ENCODE data around the gene TANK. TPM values are rescaled to one million over a fixed set of nuclear protein-coding genes. Genes with fewer than 3 reads are reported as not detected.

TANK gene
- total and polyA plus RNA-seq, 3 experiments from 2014 or later = 70.8 to 81.7 (median 75.5) TPM

DNA sequence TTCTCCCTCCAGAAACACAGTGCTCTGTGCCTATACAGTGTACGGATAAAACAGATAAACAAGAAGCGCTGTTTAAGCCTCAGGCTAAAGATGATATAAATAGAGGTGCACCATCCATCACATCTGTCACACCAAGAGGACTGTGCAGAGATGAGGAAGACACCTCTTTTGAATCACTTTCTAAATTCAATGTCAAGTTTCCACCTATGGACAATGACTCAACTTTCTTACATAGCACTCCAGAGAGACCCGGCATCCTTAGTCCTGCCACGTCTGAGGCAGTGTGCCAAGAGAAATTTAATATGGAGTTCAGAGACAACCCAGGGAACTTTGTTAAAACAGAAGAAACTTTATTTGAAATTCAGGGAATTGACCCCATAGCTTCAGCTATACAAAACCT, 70.7 kb downstream of the TANK start:
- Mint-ChIP-seq H3K36me3 (peaks cover 5 to 57% (median 11%) of the 10 kb centered on the region in 3 donors), H3K4me1 (peaks cover 4 to 22% (median 18%) of the 10 kb centered on the region in 3 donors), H3K27ac (peak overlapping the region in 1 of 8 donors; percentile 29), H3K9me3 (no peaks in the 10 kb centered on the region), H3K4me3 (no peak overlapping the region), H3K27me3 (no peaks in the 10 kb centered on the region)
- Histone ChIP-seq H3K27me3 (ENCODE audit: insufficient read depth, low read length, poor library complexity, severe bottlenecking) (no peaks in the 10 kb centered on the region), H3K9me3 (ENCODE audit: low read length) (no peaks in the 10 kb centered on the region), H3K4me3 (ENCODE audit: low read length) (no peak overlapping the region), H3K4me1 (ENCODE audit: insufficient read depth, low read length) (no peaks in the 10 kb centered on the region), H3K27ac (ENCODE audit: low read depth, low read length) (no peak overlapping the region), H3K36me3 (ENCODE audit: insufficient read depth, low read length) (peaks cover 17% of the 10 kb centered on the region)
- POLR2A ChIA-PET = no interaction called here
- CTCF ChIA-PET = interaction anchor here (1.1 kb wide), 1 partner anchor 43 kb away, joined by 3 read pairs; no protein-coding TSS in a partner anchor
- DNase-seq = no peak

DNA sequence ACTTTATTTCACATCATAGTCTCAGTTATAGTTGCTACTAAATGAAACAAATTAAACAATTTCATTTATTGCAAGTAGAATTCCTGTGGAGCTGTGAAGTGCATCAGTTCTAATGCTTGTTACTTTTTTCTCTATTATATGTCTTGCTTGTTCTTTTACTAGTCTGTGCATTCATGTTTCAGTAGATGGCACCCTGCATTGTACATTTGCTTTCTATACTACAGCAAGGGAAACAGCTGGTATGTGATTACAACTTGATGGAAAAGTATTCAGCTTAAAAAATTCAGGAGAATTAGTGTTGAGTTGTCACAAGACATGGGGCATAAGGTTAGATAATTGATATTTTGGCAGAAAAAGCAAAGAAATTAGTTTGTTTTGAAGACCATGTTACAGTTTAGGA, 72.3 kb downstream of the TANK start:
- Histone ChIP-seq H3K9me3 (ENCODE audit: low read length) (no peaks in the 10 kb centered on the region), H3K27me3 (ENCODE audit: insufficient read depth, low read length, poor library complexity, severe bottlenecking) (no peaks in the 10 kb centered on the region), H3K4me3 (ENCODE audit: low read length) (no peak overlapping the region), H3K4me1 (ENCODE audit: insufficient read depth, low read length) (peaks cover 6% of the 10 kb centered on the region), H3K36me3 (ENCODE audit: insufficient read depth, low read length) (peaks cover 15% of the 10 kb centered on the region), H3K27ac (ENCODE audit: low read depth, low read length) (no peak overlapping the region)
- ChIA-PET CTCF (interaction anchor here (1.1 to 1.3 kb wide), 3 partner anchors 10 to 44 kb away, joined by 3 to 4 read pairs (median 3); no protein-coding TSS in a partner anchor), POLR2A (no interaction called here)
- Mint-ChIP-seq H3K9me3 (no peaks in the 10 kb centered on the region), H3K36me3 (peaks cover 5 to 53% (median 11%) of the 10 kb centered on the region in 3 donors), H3K27me3 (no peaks in the 10 kb centered on the region), H3K27ac (peak overlapping the region in 1 of 8 donors; percentile 17), H3K4me3 (no peak overlapping the region), H3K4me1 (peaks cover 7 to 33% (median 29%) of the 10 kb centered on the region in 3 donors)
- no peak for DNase-seq

DNA sequence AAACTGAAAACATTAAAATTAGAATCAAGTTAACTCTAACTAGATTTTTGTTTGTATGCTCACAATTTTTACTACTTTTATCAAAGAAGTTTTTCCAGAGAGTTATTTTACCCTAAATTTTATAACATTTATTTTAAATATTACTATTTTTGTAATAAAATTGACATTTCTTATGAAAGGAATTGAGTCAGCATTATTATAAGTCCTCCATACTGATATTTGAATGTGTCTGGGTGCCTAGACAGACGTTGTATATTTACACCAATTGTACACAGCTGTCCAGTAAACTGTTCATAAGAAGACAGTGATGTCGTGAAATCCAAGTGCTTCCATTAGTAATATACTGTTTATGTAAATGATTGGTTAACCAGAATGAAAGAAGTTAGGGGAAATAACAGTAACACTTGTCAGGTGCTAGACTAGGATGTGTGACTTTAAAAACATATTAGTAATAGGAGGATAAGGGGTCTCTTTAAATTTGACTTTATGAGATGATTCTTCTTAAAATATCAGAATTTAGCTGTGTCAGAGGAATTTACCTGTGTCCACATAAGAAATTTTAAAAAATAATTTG, 73.7 kb downstream of the TANK start:
- ChIA-PET CTCF (interaction anchor here (0.7 kb wide), 1 partner anchor 9 kb away, joined by 3 read pairs; no protein-coding TSS in a partner anchor), POLR2A (no interaction called here)
- Mint-ChIP-seq H3K27me3 (no peaks in the 10 kb centered on the region), H3K4me1 (peaks cover 13 to 39% (median 38%) of the 10 kb centered on the region in 3 donors), H3K9me3 (no peaks in the 10 kb centered on the region), H3K27ac (peak overlapping the region in 3 of 8 donors; percentile 3 to 80 (median 52)), H3K4me3 (no peak overlapping the region), H3K36me3 (peaks cover 5 to 44% (median 9%) of the 10 kb centered on the region in 3 donors)
- Histone ChIP-seq H3K27me3 (ENCODE audit: insufficient read depth, low read length, poor library complexity, severe bottlenecking) (no peaks in the 10 kb centered on the region), H3K4me1 (ENCODE audit: insufficient read depth, low read length) (peaks cover 6% of the 10 kb centered on the region), H3K4me3 (ENCODE audit: low read length) (no peak overlapping the region), H3K9me3 (ENCODE audit: low read length) (no peaks in the 10 kb centered on the region), H3K27ac (ENCODE audit: low read depth, low read length) (no peak overlapping the region), H3K36me3 (ENCODE audit: insufficient read depth, low read length) (peaks cover 10% of the 10 kb centered on the region)
- DNase-seq = no peak

DNA sequence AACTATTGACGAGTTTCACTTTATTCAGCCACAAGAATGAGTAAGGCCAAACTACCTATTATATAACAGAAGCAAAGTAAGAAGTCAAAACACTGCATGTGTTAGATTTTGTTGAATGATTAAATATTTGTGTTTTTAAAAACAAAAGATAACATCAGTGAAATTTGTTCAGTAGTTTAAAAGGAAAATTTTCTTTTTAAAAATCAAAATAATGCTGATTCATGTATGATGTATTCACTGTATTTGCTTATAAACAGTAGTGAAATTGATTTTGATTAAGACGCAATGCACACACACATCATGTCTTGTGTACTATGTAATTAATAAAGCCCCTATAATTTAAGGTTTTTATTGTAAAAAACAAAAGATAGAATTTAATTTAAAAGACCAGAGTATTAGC, 74.4 kb downstream of the TANK start:
- no peaks in the 10 kb centered on the region for H3K9me3 ChIP-seq (ENCODE audit: low read length)
- POLR2A ChIA-PET = no interaction called here
- H3K27ac ChIP-seq (ENCODE audit: low read depth, low read length) = no peak overlapping the region
- peaks cover 9% of the 10 kb centered on the region for H3K36me3 ChIP-seq (ENCODE audit: insufficient read depth, low read length)
- no peak for DNase-seq
- H3K27me3 ChIP-seq (ENCODE audit: insufficient read depth, low read length, poor library complexity, severe bottlenecking) = no peaks in the 10 kb centered on the region
- peaks cover 12 to 41% (median 34%) of the 10 kb centered on the region in 3 donors for H3K4me1 Mint-ChIP-seq
- peaks cover 5 to 38% (median 6%) of the 10 kb centered on the region in 3 donors for H3K36me3 Mint-ChIP-seq
- H3K4me1 ChIP-seq (ENCODE audit: insufficient read depth, low read length) = peaks cover 6% of the 10 kb centered on the region
- no peaks in the 10 kb centered on the region for H3K27me3 Mint-ChIP-seq
- no peaks in the 10 kb centered on the region for H3K9me3 Mint-ChIP-seq
- CTCF ChIA-PET = interaction anchor here (0.7 kb wide), 1 partner anchor 8 kb away, joined by 3 read pairs; no protein-coding TSS in a partner anchor
- no peak overlapping the region for H3K27ac Mint-ChIP-seq
- H3K4me3 Mint-ChIP-seq = no peak overlapping the region
- no peak overlapping the region for H3K4me3 ChIP-seq (ENCODE audit: low read length)

DNA sequence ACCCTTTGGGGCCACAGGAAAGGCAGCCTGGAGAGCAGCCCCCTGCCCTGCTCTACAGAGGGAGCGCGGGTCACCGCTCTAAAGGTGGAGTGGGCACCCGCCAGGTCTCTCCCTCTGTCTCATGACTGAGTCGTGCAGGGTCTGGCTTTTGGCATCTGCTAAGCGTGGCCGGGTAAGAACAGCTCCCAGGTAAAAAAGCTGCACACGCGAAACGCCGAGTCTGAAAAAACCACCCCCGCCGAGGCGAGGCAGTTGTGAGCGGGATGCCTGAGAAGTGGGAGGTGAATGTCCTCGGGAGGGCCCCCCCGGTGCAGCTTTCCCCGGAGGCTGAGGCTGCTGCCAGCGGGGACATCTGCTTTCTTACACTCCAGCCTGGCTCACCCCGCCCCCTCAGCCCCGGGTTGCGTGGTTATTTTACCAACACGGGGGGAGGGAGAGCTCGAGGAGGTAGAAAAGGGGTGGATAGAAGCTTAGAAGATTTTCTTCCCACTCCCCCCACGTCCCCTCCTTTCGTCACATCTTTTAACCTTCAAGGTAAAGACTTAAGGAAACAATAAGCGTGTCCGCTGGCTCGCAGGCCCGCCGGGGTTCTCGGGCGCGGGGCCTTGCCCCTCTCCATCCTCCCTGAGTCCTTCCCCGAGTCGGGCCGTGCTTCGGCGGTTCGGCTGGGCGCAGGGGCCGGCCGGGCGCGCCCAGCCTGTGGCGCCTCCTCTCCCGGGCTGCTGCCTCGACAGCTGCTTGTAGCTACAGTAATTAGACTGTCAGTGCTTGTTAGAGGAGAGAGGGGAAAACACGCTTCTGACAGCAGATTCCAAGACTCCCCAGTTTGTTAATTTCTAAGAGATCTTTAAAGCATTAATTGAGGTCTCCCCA, 77.4 kb downstream of the TANK start:
- ChIA-PET CTCF (interaction anchor here (0.8 to 1.4 kb wide), 5 partner anchors 9 to 36 kb away, joined by 3 to 7 read pairs (median 4); no protein-coding TSS in a partner anchor), POLR2A (interaction anchor here (0.6 to 0.7 kb wide), 2 partner anchors 10 to 36 kb away, joined by 3 to 4 read pairs; no protein-coding TSS in a partner anchor)
- Mint-ChIP-seq H3K4me3 (peak overlapping the region; percentile 86 to 99 (median 95)), H3K27ac (peak overlapping the region in 7 of 8 donors; percentile 51 to 91 (median 81)), H3K36me3 (peaks cover 0 to 16% (median 0%) of the 10 kb centered on the region in 3 donors), H3K27me3 (no peaks in the 10 kb centered on the region), H3K4me1 (peaks cover 29 to 56% (median 46%) of the 10 kb centered on the region in 3 donors), H3K9me3 (no peaks in the 10 kb centered on the region)
- H3K4me3 ChIP-seq (ENCODE audit: low read length) = peak overlapping the region; percentile 81
- no peaks in the 10 kb centered on the region for H3K9me3 ChIP-seq (ENCODE audit: low read length)
- DNase-seq = peak; percentile 23 to 71 (median 48)
- H3K27me3 ChIP-seq (ENCODE audit: insufficient read depth, low read length, poor library complexity, severe bottlenecking) = no peaks in the 10 kb centered on the region
- H3K4me1 ChIP-seq (ENCODE audit: insufficient read depth, low read length) = peaks cover 21% of the 10 kb centered on the region
- peak overlapping the region; percentile 16 for H3K27ac ChIP-seq (ENCODE audit: low read depth, low read length)
- no peaks in the 10 kb centered on the region for H3K36me3 ChIP-seq (ENCODE audit: insufficient read depth, low read length)

DNA sequence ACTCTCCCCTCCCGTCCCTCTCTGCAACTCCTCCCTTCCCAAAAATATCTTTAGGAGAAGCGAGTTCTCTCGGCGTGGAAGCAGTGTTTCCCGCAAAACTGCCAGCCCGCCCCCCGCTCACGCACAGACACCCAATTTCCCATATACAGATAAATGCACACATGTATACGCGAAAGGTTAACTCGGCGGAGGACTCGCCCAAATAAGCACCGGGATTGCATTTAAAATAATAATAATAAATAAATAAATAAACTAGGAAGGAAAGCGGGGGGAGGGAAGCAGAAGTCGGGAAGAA, 78.0 kb downstream of the TANK start:
- Mint-ChIP-seq H3K27ac (peak overlapping the region in 7 of 8 donors; percentile 51 to 91 (median 83)), H3K4me1 (peaks cover 35 to 60% (median 50%) of the 10 kb centered on the region in 3 donors), H3K4me3 (peak overlapping the region; percentile 86 to 99 (median 95)), H3K27me3 (no peaks in the 10 kb centered on the region), H3K36me3 (peaks cover 0 to 15% (median 0%) of the 10 kb centered on the region in 3 donors), H3K9me3 (no peaks in the 10 kb centered on the region)
- Histone ChIP-seq H3K9me3 (ENCODE audit: low read length) (no peaks in the 10 kb centered on the region), H3K4me1 (ENCODE audit: insufficient read depth, low read length) (peaks cover 27% of the 10 kb centered on the region), H3K36me3 (ENCODE audit: insufficient read depth, low read length) (no peaks in the 10 kb centered on the region), H3K4me3 (ENCODE audit: low read length) (peak overlapping the region; percentile 81), H3K27ac (ENCODE audit: low read depth, low read length) (peak overlapping the region; percentile 16), H3K27me3 (ENCODE audit: insufficient read depth, low read length, poor library complexity, severe bottlenecking) (no peaks in the 10 kb centered on the region)
- ChIA-PET CTCF (interaction anchor here (0.8 to 1.3 kb wide), 2 partner anchors 15 to 36 kb away, joined by 4 to 6 read pairs; no protein-coding TSS in a partner anchor), POLR2A (no interaction called here)
- no peak for DNase-seq

DNA sequence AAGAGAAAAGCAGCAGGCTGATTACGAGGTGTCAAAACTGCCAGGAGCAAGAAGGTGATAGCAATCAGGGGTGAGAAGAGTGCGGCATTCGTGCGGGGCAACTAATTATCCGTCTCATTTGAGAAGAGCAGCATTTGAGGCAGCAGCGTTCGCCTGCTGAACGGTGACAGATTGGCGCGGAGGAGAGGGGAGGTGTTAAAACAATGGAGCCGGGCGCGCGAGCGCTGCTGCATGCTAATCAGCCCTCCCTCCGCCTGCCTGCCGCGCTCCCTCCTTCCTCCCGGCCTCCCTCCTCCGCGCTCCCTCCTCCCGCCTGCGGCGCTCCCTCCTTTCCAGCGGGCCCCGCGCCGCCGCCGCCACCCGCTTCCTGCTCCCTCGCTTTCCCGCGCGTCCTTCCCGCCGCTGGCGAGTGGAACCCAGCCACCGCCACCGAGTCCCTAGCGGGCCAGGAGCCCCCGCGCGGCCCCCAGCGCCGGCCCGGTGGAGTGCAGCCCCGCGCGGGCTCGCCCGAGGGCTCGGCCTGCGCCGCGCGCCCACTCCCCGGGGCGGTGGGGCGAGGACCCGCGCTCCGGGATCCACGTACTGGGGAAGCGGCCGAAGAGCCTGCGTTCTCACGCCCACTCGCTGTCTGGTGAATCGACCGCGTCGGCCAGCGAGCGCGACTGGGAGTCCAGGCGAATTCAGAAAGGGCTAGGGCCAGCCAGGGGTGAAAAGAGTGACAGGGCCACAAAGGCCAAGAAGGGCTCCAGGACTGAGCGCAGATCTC, 78.5 kb downstream of the TANK start:
- Mint-ChIP-seq H3K4me1 (peaks cover 40 to 65% (median 55%) of the 10 kb centered on the region in 3 donors), H3K27ac (peak overlapping the region; percentile 51 to 91 (median 82)), H3K36me3 (peaks cover 0 to 15% (median 0%) of the 10 kb centered on the region in 3 donors), H3K27me3 (no peaks in the 10 kb centered on the region), H3K9me3 (no peaks in the 10 kb centered on the region), H3K4me3 (peak overlapping the region; percentile 86 to 99 (median 95))
- CTCF ChIA-PET = interaction anchor here (3.6 kb wide), 1 partner anchor 15 kb away, joined by 12 read pairs; no protein-coding TSS in a partner anchor
- no peaks in the 10 kb centered on the region for H3K36me3 ChIP-seq (ENCODE audit: insufficient read depth, low read length)
- peak; percentile 42 to 79 (median 60) for DNase-seq
- no peaks in the 10 kb centered on the region for H3K9me3 ChIP-seq (ENCODE audit: low read length)
- peak overlapping the region; percentile 56 for H3K4me3 ChIP-seq (ENCODE audit: low read length)
- POLR2A ChIA-PET = no interaction called here
- no peak overlapping the region for H3K27ac ChIP-seq (ENCODE audit: low read depth, low read length)
- H3K4me1 ChIP-seq (ENCODE audit: insufficient read depth, low read length) = peaks cover 32% of the 10 kb centered on the region
- no peaks in the 10 kb centered on the region for H3K27me3 ChIP-seq (ENCODE audit: insufficient read depth, low read length, poor library complexity, severe bottlenecking)

Measured in CD8-positive, alpha-beta memory T cell (primary cell).